SK-N-SH treated with all-trans-retinoic acid at 6 μM for 48 hours (cell line): ENCODE results near the gene LPP.

Experiments used
- ATAC-seq: fragments of 200-7000 bp; cut with Tn5 transposase; 3 replicates; pipeline ENCODE4 v1.9.1; 2020; ENCODE audit warnings: mild to moderate bottlenecking, moderate library complexity
- ARNTL ChIP-seq: fragments of 450-650 bp; formaldehyde crosslinking; IDR thresholded peaks from 2 replicates; pipeline ENCODE4 v1.5.0; 2020; ENCODE audit warnings: low read depth, mild to moderate bottlenecking, moderate library complexity, borderline replicate concordance
- BACH2 ChIP-seq: fragments of 250-450 bp; sonication (Bioruptor Pico); IDR thresholded peaks from 2 replicates; pipeline ENCODE4 v1.9.0; 2021; ENCODE audit warnings: mild to moderate bottlenecking, borderline replicate concordance
- CREB5 ChIP-seq: fragments of 250-450 bp; sonication (Bioruptor Pico); IDR thresholded peaks from 2 replicates; pipeline ENCODE4 v1.5.1; 2020; ENCODE audit warnings: low read depth, mild to moderate bottlenecking, moderate library complexity
- CSDC2 ChIP-seq: fragments of 250-450 bp; sonication (Bioruptor Pico); IDR thresholded peaks from 2 replicates; pipeline ENCODE4 v1.5.0; 2020; ENCODE audit warnings: mild to moderate bottlenecking, moderate library complexity
- ESRRG ChIP-seq: fragments of 250-450 bp; sonication (Bioruptor Pico); IDR thresholded peaks from 2 replicates; pipeline ENCODE4 v1.6.1; 2021; ENCODE audit warnings: mild to moderate bottlenecking
- GLIS3 ChIP-seq: fragments of 250-450 bp; sonication (Bioruptor Pico); IDR thresholded peaks from 2 replicates; pipeline ENCODE4 v1.5.0; 2020; ENCODE audit warnings: mild to moderate bottlenecking, moderate library complexity
- ISL1 ChIP-seq: fragments of 250-450 bp; sonication (Bioruptor Pico); IDR thresholded peaks from 2 replicates; pipeline ENCODE4 v2.1.2; 2022; ENCODE audit warnings: mild to moderate bottlenecking, moderate library complexity
- PPARA ChIP-seq: fragments of 250-450 bp; sonication (Bioruptor Pico); IDR thresholded peaks from 2 replicates; pipeline ENCODE4 v1.5.0; 2020; ENCODE audit warnings: mild to moderate bottlenecking, borderline replicate concordance
- SNAI2 ChIP-seq: fragments of 250-450 bp; sonication (Bioruptor Pico); IDR thresholded peaks from 2 replicates; pipeline ENCODE4 v1.5.0; 2020; ENCODE audit warnings: mild to moderate bottlenecking, moderate library complexity
- TOX ChIP-seq: fragments of 250-450 bp; sonication (Bioruptor Pico); IDR thresholded peaks from 2 replicates; pipeline ENCODE4 v1.8.0; 2021; ENCODE audit warnings: mild to moderate bottlenecking, moderate library complexity, borderline replicate concordance
- ZC3H10 ChIP-seq: fragments of 250-450 bp; sonication (Bioruptor Pico); IDR thresholded peaks from 2 replicates; pipeline ENCODE4 v1.5.1; 2021; ENCODE audit warnings: mild to moderate bottlenecking, moderate library complexity
- ZFP3 ChIP-seq: fragments of 250-450 bp; sonication (Bioruptor Pico); IDR thresholded peaks from 2 replicates; pipeline ENCODE4 v1.5.0; 2020; ENCODE audit warnings: mild to moderate bottlenecking, moderate library complexity
- ZFP30 ChIP-seq: fragments of 450-650 bp; formaldehyde crosslinking; IDR thresholded peaks from 2 replicates; pipeline ENCODE4 v1.5.0; 2022; ENCODE audit warnings: mild to moderate bottlenecking, moderate library complexity
- ZNF565 ChIP-seq: fragments of 450-650 bp; formaldehyde crosslinking; conservative IDR thresholded peaks from 2 replicates; pipeline ENCODE4 v1.5.0; 2020; ENCODE audit warnings: low read depth, mild to moderate bottlenecking, moderate library complexity
- ZNF70 ChIP-seq: fragments of 450-650 bp; formaldehyde crosslinking; IDR thresholded peaks from 2 replicates; pipeline ENCODE4 v1.5.0; 2020; ENCODE audit warnings: mild to moderate bottlenecking, moderate library complexity
- ZNF8 ChIP-seq: fragments of 450-650 bp; formaldehyde crosslinking; IDR thresholded peaks from 2 replicates; pipeline ENCODE4 v1.5.0; 2020; ENCODE audit warnings: mild to moderate bottlenecking, moderate library complexity
- TF ChIP-seq, protein P1 (sequence below): fragments of 250-450 bp; sonication (Bioruptor Pico); IDR thresholded peaks from 2 replicates; pipeline ENCODE4 v1.5.0; 2020; ENCODE audit warnings: mild to moderate bottlenecking, moderate library complexity
- TF ChIP-seq, protein P2 (sequence below): fragments of 250-450 bp; sonication (Bioruptor Pico); IDR thresholded peaks from 2 replicates; pipeline ENCODE4 v1.8.0; 2020; ENCODE audit warnings: mild to moderate bottlenecking, moderate library complexity, borderline replicate concordance
- TF ChIP-seq, protein P3 (sequence below): fragments of 250-450 bp; sonication (Bioruptor Pico); IDR thresholded peaks from 2 replicates; pipeline ENCODE4 v1.8.0; 2021; ENCODE audit warnings: low read depth, mild to moderate bottlenecking, moderate library complexity, borderline replicate concordance
- TF ChIP-seq, protein P4 (sequence below): fragments of 250-450 bp; sonication (Bioruptor Pico); IDR thresholded peaks from 2 replicates; pipeline ENCODE4 v1.5.1; 2021; ENCODE audit warnings: mild to moderate bottlenecking, moderate library complexity

LPP gene

GRCh38 chr3:188577539-188577938, 423.6 kb downstream of the LPP start (continued):
- TF ChIP-seq, protein P1, sequence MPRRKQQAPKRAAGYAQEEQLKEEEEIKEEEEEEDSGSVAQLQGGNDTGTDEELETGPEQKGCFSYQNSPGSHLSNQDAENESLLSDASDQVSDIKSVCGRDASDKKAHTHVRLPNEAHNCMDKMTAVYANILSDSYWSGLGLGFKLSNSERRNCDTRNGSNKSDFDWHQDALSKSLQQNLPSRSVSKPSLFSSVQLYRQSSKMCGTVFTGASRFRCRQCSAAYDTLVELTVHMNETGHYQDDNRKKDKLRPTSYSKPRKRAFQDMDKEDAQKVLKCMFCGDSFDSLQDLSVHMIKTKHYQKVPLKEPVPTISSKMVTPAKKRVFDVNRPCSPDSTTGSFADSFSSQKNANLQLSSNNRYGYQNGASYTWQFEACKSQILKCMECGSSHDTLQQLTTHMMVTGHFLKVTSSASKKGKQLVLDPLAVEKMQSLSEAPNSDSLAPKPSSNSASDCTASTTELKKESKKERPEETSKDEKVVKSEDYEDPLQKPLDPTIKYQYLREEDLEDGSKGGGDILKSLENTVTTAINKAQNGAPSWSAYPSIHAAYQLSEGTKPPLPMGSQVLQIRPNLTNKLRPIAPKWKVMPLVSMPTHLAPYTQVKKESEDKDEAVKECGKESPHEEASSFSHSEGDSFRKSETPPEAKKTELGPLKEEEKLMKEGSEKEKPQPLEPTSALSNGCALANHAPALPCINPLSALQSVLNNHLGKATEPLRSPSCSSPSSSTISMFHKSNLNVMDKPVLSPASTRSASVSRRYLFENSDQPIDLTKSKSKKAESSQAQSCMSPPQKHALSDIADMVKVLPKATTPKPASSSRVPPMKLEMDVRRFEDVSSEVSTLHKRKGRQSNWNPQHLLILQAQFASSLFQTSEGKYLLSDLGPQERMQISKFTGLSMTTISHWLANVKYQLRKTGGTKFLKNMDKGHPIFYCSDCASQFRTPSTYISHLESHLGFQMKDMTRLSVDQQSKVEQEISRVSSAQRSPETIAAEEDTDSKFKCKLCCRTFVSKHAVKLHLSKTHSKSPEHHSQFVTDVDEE (CRISPR knock-in tag), result no peak

- peak; percentile 59 for ATAC-seq
- TF ChIP-seq ISL1, result peak; percentile 30; the same call in 1 of the 2 replicates
- no peak for TF ChIP-seq CREB5 (CRISPR knock-in tag)
Measured at GRCh38 chr3:188578576-188579363, 424.8 kb downstream of the LPP start.

- ATAC-seq, result no peak
- TF ChIP-seq ARNTL (CRISPR knock-in tag) (no peak), CSDC2 (no peak), ZNF70 (CRISPR knock-in tag) (no peak), BACH2 (no peak), CREB5 (CRISPR knock-in tag) (no peak), GLIS3 (CRISPR knock-in tag) (no peak), TOX (no peak), ZFP3 (CRISPR knock-in tag) (no peak), SNAI2 (CRISPR knock-in tag) (no peak), ZNF8 (CRISPR knock-in tag) (no peak), ZC3H10 (CRISPR knock-in tag) (no peak), ZFP30 (CRISPR knock-in tag) (no peak), ISL1 (no peak), ZNF565 (no peak), PPARA (CRISPR knock-in tag) (no peak), ESRRG (CRISPR knock-in tag) (no peak)
- TF ChIP-seq, protein P2, sequence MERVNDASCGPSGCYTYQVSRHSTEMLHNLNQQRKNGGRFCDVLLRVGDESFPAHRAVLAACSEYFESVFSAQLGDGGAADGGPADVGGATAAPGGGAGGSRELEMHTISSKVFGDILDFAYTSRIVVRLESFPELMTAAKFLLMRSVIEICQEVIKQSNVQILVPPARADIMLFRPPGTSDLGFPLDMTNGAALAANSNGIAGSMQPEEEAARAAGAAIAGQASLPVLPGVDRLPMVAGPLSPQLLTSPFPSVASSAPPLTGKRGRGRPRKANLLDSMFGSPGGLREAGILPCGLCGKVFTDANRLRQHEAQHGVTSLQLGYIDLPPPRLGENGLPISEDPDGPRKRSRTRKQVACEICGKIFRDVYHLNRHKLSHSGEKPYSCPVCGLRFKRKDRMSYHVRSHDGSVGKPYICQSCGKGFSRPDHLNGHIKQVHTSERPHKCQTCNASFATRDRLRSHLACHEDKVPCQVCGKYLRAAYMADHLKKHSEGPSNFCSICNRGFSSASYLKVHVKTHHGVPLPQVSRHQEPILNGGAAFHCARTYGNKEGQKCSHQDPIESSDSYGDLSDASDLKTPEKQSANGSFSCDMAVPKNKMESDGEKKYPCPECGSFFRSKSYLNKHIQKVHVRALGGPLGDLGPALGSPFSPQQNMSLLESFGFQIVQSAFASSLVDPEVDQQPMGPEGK, result no peak
- TF ChIP-seq, protein P3, sequence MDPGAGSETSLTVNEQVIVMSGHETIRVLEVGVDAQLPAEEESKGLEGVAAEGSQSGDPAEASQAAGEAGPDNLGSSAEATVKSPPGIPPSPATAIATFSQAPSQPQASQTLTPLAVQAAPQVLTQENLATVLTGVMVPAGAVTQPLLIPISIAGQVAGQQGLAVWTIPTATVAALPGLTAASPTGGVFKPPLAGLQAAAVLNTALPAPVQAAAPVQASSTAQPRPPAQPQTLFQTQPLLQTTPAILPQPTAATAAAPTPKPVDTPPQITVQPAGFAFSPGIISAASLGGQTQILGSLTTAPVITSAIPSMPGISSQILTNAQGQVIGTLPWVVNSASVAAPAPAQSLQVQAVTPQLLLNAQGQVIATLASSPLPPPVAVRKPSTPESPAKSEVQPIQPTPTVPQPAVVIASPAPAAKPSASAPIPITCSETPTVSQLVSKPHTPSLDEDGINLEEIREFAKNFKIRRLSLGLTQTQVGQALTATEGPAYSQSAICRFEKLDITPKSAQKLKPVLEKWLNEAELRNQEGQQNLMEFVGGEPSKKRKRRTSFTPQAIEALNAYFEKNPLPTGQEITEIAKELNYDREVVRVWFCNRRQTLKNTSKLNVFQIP, result no peak
- TF ChIP-seq, protein P4, sequence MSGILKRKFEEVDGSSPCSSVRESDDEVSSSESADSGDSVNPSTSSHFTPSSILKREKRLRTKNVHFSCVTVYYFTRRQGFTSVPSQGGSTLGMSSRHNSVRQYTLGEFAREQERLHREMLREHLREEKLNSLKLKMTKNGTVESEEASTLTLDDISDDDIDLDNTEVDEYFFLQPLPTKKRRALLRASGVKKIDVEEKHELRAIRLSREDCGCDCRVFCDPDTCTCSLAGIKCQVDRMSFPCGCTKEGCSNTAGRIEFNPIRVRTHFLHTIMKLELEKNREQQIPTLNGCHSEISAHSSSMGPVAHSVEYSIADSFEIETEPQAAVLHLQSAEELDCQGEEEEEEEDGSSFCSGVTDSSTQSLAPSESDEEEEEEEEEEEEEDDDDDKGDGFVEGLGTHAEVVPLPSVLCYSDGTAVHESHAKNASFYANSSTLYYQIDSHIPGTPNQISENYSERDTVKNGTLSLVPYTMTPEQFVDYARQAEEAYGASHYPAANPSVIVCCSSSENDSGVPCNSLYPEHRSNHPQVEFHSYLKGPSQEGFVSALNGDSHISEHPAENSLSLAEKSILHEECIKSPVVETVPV (CRISPR knock-in tag), result no peak
Measured at GRCh38 chr3:188580223-188580622, 426.3 kb downstream of the LPP start.
